ENCODE measurements around the gene ARHGEF1.

GRCh38 chr19:41845051-41845590 lies 37.9 kb upstream of the ARHGEF1 start:
- no peak for TF ChIP-seq CTCF (tag by site-specific recombination; IDR thresholded peaks at IDR 0.05)
- no peak for TF ChIP-seq PRDM1 (tag by site-specific recombination; IDR thresholded peaks at IDR 0.05)
- TF ChIP-seq ZNF639 (tag by site-specific recombination; IDR thresholded peaks at IDR 0.05), result no peak
- no peak for TF ChIP-seq ZNF202 (tag by site-specific recombination; IDR thresholded peaks at IDR 0.05; ENCODE audit: borderline replicate concordance)
- TF ChIP-seq SP2 (tag by site-specific recombination; IDR thresholded peaks at IDR 0.05), result no peak
- no peak for TF ChIP-seq ZNF23 (tag by site-specific recombination; IDR thresholded peaks at IDR 0.05; ENCODE audit: borderline replicate concordance)
